HepG2 (cell line): ENCODE data around the gene TYMP. TPM values are rescaled to one million over a fixed set of nuclear protein-coding genes. Genes with fewer than 3 reads are reported as not detected.
A peak's percentile ranks its signal among the peaks of the same experiment; 100 is the strongest.

Experiments used
- ATF1 ChIP-seq: IDR thresholded peaks from 2 replicates; pipeline ENCODE4 v1.6.1; 2016; ENCODE audit warnings: mild to moderate bottlenecking, control low read depth
- DMAP1 ChIP-seq: IDR thresholded peaks from 2 replicates; pipeline ENCODE4 v1.6.1; 2016
- GABPB1 ChIP-seq: IDR thresholded peaks from 2 replicates; pipeline ENCODE4 v1.6.1; 2016; ENCODE audit warnings: mild to moderate bottlenecking, missing genetic modification reagents, moderate library complexity, missing compliant biosample characterization
- GATAD1 ChIP-seq: IDR thresholded peaks from 2 replicates; pipeline ENCODE4 v1.6.1; 2016; ENCODE audit warnings: missing genetic modification reagents, missing compliant biosample characterization
- HMG20A ChIP-seq: IDR thresholded peaks from 2 replicates; pipeline ENCODE4 v1.6.1; 2016; ENCODE audit warnings: borderline replicate concordance
- MATR3 ChIP-seq: sonication (generic); formaldehyde crosslinking; IDR thresholded peaks from 2 replicates; pipeline ENCODE4 v1.4.0; 2020; ENCODE audit warnings: missing genetic modification reagents
- NFAT5 ChIP-seq: sonication (generic); formaldehyde crosslinking; IDR thresholded peaks from 2 replicates; pipeline ENCODE4 v1.4.0; 2020; ENCODE audit warnings: missing genetic modification reagents
- NKX3-1 ChIP-seq: sonication (generic); formaldehyde crosslinking; IDR thresholded peaks from 2 replicates; pipeline ENCODE4 v1.5.0; 2020; ENCODE audit warnings: missing genetic modification reagents
- PHF21A ChIP-seq: sonication (generic); formaldehyde crosslinking; IDR thresholded peaks from 2 replicates; pipeline ENCODE4 v1.5.0; 2020; ENCODE audit warnings: mild to moderate bottlenecking, missing genetic modification reagents
- REXO4 ChIP-seq: sonication (generic); formaldehyde crosslinking; IDR thresholded peaks from 2 replicates; pipeline ENCODE4 v1.8.0; 2022; ENCODE audit warnings: missing genetic modification reagents, mild to moderate bottlenecking, borderline replicate concordance
- SKI ChIP-seq: fragments of 450-650 bp; IDR thresholded peaks from one replicate; pipeline ENCODE4 v1.6.1; 2018; ENCODE audit warnings: mild to moderate bottlenecking; ENCODE audit not compliant: partially characterized antibody
- SOX13 ChIP-seq, 3 experiments: fragments of 450-650 bp in 1 of 3; sonication (generic) in 1 of 3; formaldehyde crosslinking in 1 of 3; IDR thresholded peaks in 2 of 3; conservative IDR thresholded peaks in 1 of 3; 2 replicates each; pipeline versions ENCODE4 v1.5.0 to v1.6.1; 2016 to 2020; ENCODE audit warnings: antibody characterized with exemption in 1 of 3, mild to moderate bottlenecking in 1 of 3, missing compliant biosample characterization in 1 of 3, missing genetic modification reagents in 1 of 3, moderate library complexity in 1 of 3
- ZNF749 ChIP-seq: sonication (generic); formaldehyde crosslinking; IDR thresholded peaks from 2 replicates; pipeline ENCODE4 v1.8.0; 2022; ENCODE audit warnings: mild to moderate bottlenecking, missing genetic modification reagents, moderate library complexity, borderline replicate concordance
- ZSCAN21 ChIP-seq: sonication (generic); formaldehyde crosslinking; IDR thresholded peaks from 2 replicates; pipeline ENCODE4 v1.8.0; 2022; ENCODE audit warnings: mild to moderate bottlenecking, missing genetic modification reagents, moderate library complexity, borderline replicate concordance
- polyA plus RNA-seq, 8 experiments: library from polyadenylated mRNA; depleted of rRNA in 3 of 8; stranded (reverse) in 7 of 8; unstranded in 1 of 8; fragments of >200 nt; fragmentation: Illumina TruSeq in 4 of 8; extraction: Trizol in 4 of 8; gene quantifications; 2 replicates each; pipeline versions ENCODE4 v1.2.1 to v1.2.3, GENCODE V29; 2011 to 2016; ENCODE audit warnings: low read depth in 4 of 8, missing spikeins in 1 of 8, mixed read lengths in 1 of 8; ENCODE audit not compliant: insufficient read depth in 1 of 8
- total RNA-seq, 5 experiments: library from RNA; depleted of rRNA; stranded (reverse); fragments of >200 nt; fragmentation: Illumina TruSeq; extraction: Trizol; gene quantifications; 2 replicates each; pipeline ENCODE4 v1.2.3, GENCODE V29; 2016; ENCODE audit warnings: low read depth in 1 of 5
- TF ChIP-seq, protein P1 (sequence below): sonication (generic); formaldehyde crosslinking; IDR thresholded peaks from 2 replicates; pipeline ENCODE4 v1.4.0; 2020; ENCODE audit warnings: missing genetic modification reagents
- TF ChIP-seq, protein P2 (sequence below): sonication (generic); formaldehyde crosslinking; IDR thresholded peaks from 2 replicates; pipeline ENCODE4 v1.5.0; 2020; ENCODE audit warnings: mild to moderate bottlenecking, missing genetic modification reagents
- TF ChIP-seq, protein P3 (sequence below): IDR thresholded peaks from 2 replicates; pipeline ENCODE4 v1.6.1; 2018; ENCODE audit warnings: missing genetic modification reagents

Gene TYMP
- total and polyA plus RNA-seq, 2 of the 13 experiments (the other 11 are each of a cell fraction or from before 2014, with no cell fraction given) = 3.9 to 4.3 TPM

- TF ChIP-seq MATR3 (CRISPR knock-in tag) = no peak
- TF ChIP-seq DMAP1 (CRISPR knock-in tag) = peak; percentile 39; the same call in 1 of the 2 replicates
- TF ChIP-seq GABPB1 = peak; percentile 88
- no peak for TF ChIP-seq SKI
- TF ChIP-seq SOX13 (IDR thresholded peaks at IDR 0.05) = no peak
- TF ChIP-seq SOX13 (CRISPR knock-in tag; conservative IDR thresholded peaks at IDR 0.05 in 1 of 2, IDR thresholded peaks at IDR 0.05 in 1 of 2) = no peak
- TF ChIP-seq, protein P1, sequence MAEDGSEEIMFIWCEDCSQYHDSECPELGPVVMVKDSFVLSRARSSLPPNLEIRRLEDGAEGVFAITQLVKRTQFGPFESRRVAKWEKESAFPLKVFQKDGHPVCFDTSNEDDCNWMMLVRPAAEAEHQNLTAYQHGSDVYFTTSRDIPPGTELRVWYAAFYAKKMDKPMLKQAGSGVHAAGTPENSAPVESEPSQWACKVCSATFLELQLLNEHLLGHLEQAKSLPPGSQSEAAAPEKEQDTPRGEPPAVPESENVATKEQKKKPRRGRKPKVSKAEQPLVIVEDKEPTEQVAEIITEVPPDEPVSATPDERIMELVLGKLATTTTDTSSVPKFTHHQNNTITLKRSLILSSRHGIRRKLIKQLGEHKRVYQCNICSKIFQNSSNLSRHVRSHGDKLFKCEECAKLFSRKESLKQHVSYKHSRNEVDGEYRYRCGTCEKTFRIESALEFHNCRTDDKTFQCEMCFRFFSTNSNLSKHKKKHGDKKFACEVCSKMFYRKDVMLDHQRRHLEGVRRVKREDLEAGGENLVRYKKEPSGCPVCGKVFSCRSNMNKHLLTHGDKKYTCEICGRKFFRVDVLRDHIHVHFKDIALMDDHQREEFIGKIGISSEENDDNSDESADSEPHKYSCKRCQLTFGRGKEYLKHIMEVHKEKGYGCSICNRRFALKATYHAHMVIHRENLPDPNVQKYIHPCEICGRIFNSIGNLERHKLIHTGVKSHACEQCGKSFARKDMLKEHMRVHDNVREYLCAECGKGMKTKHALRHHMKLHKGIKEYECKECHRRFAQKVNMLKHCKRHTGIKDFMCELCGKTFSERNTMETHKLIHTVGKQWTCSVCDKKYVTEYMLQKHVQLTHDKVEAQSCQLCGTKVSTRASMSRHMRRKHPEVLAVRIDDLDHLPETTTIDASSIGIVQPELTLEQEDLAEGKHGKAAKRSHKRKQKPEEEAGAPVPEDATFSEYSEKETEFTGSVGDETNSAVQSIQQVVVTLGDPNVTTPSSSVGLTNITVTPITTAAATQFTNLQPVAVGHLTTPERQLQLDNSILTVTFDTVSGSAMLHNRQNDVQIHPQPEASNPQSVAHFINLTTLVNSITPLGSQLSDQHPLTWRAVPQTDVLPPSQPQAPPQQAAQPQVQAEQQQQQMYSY (CRISPR knock-in tag) = no peak
- no peak for TF ChIP-seq ZSCAN21 (CRISPR knock-in tag)
- 0 out of 2 replicates have a peak, but pooled peaks have one; percentile 21 for TF ChIP-seq PHF21A (CRISPR knock-in tag)
- no peak for TF ChIP-seq REXO4
- TF ChIP-seq, protein P2, sequence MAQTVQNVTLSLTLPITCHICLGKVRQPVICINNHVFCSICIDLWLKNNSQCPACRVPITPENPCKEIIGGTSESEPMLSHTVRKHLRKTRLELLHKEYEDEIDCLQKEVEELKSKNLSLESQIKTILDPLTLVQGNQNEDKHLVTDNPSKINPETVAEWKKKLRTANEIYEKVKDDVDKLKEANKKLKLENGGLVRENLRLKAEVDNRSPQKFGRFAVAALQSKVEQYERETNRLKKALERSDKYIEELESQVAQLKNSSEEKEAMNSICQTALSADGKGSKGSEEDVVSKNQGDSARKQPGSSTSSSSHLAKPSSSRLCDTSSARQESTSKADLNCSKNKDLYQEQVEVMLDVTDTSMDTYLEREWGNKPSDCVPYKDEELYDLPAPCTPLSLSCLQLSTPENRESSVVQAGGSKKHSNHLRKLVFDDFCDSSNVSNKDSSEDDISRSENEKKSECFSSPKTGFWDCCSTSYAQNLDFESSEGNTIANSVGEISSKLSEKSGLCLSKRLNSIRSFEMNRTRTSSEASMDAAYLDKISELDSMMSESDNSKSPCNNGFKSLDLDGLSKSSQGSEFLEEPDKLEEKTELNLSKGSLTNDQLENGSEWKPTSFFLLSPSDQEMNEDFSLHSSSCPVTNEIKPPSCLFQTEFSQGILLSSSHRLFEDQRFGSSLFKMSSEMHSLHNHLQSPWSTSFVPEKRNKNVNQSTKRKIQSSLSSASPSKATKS (CRISPR knock-in tag) = no peak
- TF ChIP-seq NKX3-1 (CRISPR knock-in tag) = no peak
- no peak for TF ChIP-seq ZNF749 (CRISPR knock-in tag)
- TF ChIP-seq NFAT5 = no peak
- no peak for TF ChIP-seq ATF1 (CRISPR knock-in tag)
- TF ChIP-seq GATAD1 (CRISPR knock-in tag) = 0 out of 2 replicates have a peak, but pooled peaks have one; percentile 9
- TF ChIP-seq, protein P3, sequence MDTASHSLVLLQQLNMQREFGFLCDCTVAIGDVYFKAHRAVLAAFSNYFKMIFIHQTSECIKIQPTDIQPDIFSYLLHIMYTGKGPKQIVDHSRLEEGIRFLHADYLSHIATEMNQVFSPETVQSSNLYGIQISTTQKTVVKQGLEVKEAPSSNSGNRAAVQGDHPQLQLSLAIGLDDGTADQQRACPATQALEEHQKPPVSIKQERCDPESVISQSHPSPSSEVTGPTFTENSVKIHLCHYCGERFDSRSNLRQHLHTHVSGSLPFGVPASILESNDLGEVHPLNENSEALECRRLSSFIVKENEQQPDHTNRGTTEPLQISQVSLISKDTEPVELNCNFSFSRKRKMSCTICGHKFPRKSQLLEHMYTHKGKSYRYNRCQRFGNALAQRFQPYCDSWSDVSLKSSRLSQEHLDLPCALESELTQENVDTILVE = 0 out of 2 replicates have a peak, but pooled peaks have one; percentile 21
- no peak for TF ChIP-seq HMG20A (CRISPR knock-in tag)
Observed at GRCh38 chr22:50486561-50487289, 43.1 kb downstream of the TYMP start, which contains the start of gene MIOX (continued).
